HUES64 (cell line): ENCODE measurements around the gene HORMAD2.
"Not testable (repeated sequence)": the region's sequence is repeated elsewhere in the genome, so short reads cannot be mapped to it uniquely, and the experiment has no call there.

ENCODE experiments used
- H3K27ac ChIP-seq: 2 replicates; pipeline ENCODE4 v1.7.0; 2013; ENCODE audit warnings: low read depth, low read length, inconsistent platforms
- H3K27me3 ChIP-seq: 2 replicates; pipeline ENCODE4 v1.6.1; 2013; ENCODE audit warnings: mild to moderate bottlenecking, low read length; ENCODE audit not compliant: insufficient read depth
- H3K36me3 ChIP-seq: 2 replicates; pipeline ENCODE4 v1.6.1; 2013; ENCODE audit warnings: mild to moderate bottlenecking, low read length; ENCODE audit not compliant: insufficient read depth
- H3K4me1 ChIP-seq: 2 replicates; pipeline ENCODE4 v1.6.1; 2013; ENCODE audit warnings: mild to moderate bottlenecking, low read length, moderate library complexity; ENCODE audit not compliant: insufficient read depth
- H3K4me3 ChIP-seq: 2 replicates; pipeline ENCODE4 v1.5.1; 2013; ENCODE audit warnings: mild to moderate bottlenecking, low read length, moderate library complexity
- H3K9ac ChIP-seq: 2 replicates; pipeline ENCODE4 v1.6.1; 2013; ENCODE audit warnings: mild to moderate bottlenecking, low read depth, low read length
- H3K9me3 ChIP-seq: 2 replicates; pipeline ENCODE4 v1.6.1; 2013; ENCODE audit warnings: low read depth, low read length; ENCODE audit not compliant: insufficient read depth
- WGBS: fragments of 150-250, 120-280 bp; methylation state at CpG from one replicate; pipeline ENCODE4 v1.1.7; 2013; ENCODE audit warnings: missing lambda C conversion rate; 5-methylcytosine and 5-hydroxymethylcytosine counted together

HORMAD2 gene

DNA sequence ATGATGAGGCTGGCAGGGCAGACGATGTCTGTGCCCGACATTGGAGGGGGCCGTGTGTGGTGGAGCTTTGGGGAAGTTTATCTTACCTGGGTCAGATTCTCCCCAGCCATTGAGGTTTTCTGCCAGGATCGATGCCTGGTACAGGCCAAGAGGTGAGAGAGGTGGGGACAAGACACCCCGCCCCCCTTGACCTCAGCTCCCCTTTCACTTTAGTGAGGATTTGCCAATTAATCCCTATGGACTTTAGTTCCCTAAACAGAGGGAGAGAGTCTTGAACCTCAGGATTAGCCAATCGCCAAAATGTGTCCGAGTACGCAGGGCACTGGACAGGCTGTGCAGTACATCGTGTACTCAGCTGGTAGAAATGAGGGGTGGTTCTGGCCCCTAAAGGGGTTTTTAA, 541 bp downstream of the HORMAD2 start:
- no peak overlapping the region for H3K4me3 ChIP-seq
- peaks cover 3% of the 10 kb centered on the region; the same call in 1 of the 2 replicates for H3K4me1 ChIP-seq
- no peaks in the 10 kb centered on the region for H3K36me3 ChIP-seq
- H3K27ac ChIP-seq = no peak overlapping the region
- H3K27me3 ChIP-seq = peaks cover 2% of the 10 kb centered on the region; the same call in 1 of the 2 replicates
- H3K9me3 ChIP-seq = no peaks in the 10 kb centered on the region
- H3K9ac ChIP-seq = no peak overlapping the region
- 91% methylated on average over 9 of the region's 9 CpGs for WGBS

DNA sequence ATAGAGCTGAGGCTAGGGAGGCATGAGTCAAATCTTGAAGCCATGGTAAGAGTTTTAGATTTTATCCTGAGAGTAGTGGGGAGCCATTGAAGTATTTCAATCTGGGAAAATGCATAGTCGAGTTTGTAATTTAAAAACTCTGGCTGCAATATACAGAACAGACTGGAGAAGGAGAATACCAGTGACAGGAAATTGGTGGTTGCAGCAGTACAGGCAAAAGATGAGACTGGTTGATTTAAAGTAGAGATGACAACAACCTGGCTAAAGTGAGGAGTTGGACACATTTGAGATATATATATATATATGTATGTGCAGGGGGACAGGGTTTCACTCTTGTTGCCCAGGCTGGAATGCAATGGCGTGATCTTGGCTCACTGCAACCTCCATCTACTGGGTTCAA, 6.2 kb downstream of the HORMAD2 start:
- Histone ChIP-seq H3K36me3 (no peaks in the 10 kb centered on the region), H3K4me3 (no peak overlapping the region), H3K4me1 (no peaks in the 10 kb centered on the region), H3K9me3 (no peaks in the 10 kb centered on the region), H3K27ac (no peak overlapping the region), H3K9ac (no peak overlapping the region), H3K27me3 (no peaks in the 10 kb centered on the region)
- WGBS = 91% methylated on average over 2 of the region's 2 CpGs

DNA sequence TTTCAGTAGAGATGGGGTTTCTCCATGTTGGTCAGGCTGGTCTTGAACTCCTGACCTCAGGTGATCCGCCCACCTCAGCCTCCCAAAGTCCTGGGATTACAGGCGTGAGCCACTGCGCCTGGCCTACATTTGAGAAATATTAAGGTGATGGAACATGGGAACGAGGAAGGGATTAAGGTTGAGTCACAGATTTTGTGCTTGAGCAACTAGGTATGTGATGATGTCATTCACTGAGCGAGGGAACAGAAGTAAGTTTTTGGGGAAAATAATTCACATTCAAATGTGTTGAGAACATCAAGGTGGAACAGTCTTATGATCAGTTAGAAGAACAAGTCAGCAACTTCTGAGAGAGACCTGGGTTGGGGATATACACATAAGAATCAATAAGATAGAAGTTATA, 6.8 kb downstream of the HORMAD2 start:
- H3K27ac ChIP-seq, H3K9me3 ChIP-seq, H3K27me3 ChIP-seq, H3K4me1 ChIP-seq, H3K9ac ChIP-seq, H3K4me3 ChIP-seq, H3K36me3 ChIP-seq: not testable (repeated sequence)
- WGBS = 84% methylated on average over 5 of the region's 5 CpGs

DNA sequence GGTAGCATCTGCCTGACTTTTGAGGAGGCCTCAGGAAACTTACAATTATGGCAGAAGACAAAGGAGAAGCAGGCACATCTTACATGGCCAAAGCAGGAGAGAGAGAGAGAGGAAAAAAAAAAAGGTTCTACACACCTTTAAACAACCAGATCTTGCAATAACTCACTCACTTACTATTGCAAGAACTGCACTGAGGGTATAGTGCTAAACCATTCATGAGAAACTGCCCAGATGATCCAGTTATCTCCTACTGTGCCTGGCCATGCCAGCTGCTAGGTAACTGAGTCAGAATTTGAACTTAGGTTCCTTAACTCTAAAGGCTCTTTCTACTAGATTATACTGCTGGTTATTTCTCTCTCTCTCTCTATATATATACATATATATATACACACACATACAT, 7.3 kb downstream of the HORMAD2 start:
- Histone ChIP-seq H3K4me1 (no peaks in the 10 kb centered on the region), H3K27me3 (no peaks in the 10 kb centered on the region), H3K36me3 (no peaks in the 10 kb centered on the region), H3K4me3 (no peak overlapping the region), H3K27ac (no peak overlapping the region), H3K9ac (no peak overlapping the region), H3K9me3 (peaks cover 2% of the 10 kb centered on the region; the same call in 1 of the 2 replicates)

DNA sequence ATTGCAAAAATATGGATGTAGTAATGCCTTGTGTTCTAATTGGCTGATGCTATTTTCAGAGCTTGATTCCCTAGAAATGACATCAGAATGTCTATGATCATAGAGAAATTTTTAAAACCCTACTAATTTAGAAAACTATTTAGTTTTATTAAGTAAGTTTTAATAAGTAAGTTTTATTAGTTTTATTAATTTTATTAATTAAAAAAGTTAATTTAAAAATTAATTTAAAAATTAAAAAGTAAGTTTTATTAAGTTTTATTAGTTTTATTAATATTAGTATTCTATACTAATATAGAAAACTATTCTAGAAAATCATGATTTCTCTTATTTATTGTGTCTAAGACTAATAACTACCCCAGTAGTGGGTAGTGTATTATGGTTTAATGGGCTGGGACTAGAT, 8.2 kb downstream of the HORMAD2 start:
- H3K4me3 ChIP-seq = no peak overlapping the region
- no peaks in the 10 kb centered on the region for H3K36me3 ChIP-seq
- no peak overlapping the region for H3K27ac ChIP-seq
- peaks cover 11% of the 10 kb centered on the region; the same call in 1 of the 2 replicates for H3K9me3 ChIP-seq
- H3K9ac ChIP-seq = no peak overlapping the region
- no peaks in the 10 kb centered on the region for H3K4me1 ChIP-seq
- H3K27me3 ChIP-seq = no peaks in the 10 kb centered on the region

DNA sequence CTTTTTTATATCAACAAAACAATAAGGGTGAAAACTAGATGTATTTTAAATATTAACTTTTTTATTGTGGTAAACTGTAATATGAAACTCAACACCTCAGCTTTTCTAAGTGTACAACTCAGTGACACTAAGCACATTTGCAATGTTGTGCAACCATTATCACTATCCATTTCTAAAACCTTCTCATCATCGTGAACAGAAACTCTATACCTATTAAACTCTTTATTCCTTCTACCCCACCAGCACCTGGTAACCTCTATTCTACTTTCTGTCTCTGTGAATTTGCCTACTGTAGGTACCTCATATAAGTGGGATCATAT, 9.4 kb downstream of the HORMAD2 start:
- no peaks in the 10 kb centered on the region for H3K36me3 ChIP-seq
- peaks cover 21% of the 10 kb centered on the region for H3K9me3 ChIP-seq
- H3K27ac ChIP-seq = no peak overlapping the region
- no peak overlapping the region for H3K9ac ChIP-seq
- 95% methylated on average over 1 of the region's 1 CpG for WGBS
- H3K4me1 ChIP-seq = no peaks in the 10 kb centered on the region
- no peak overlapping the region for H3K4me3 ChIP-seq
- no peaks in the 10 kb centered on the region for H3K27me3 ChIP-seq

DNA sequence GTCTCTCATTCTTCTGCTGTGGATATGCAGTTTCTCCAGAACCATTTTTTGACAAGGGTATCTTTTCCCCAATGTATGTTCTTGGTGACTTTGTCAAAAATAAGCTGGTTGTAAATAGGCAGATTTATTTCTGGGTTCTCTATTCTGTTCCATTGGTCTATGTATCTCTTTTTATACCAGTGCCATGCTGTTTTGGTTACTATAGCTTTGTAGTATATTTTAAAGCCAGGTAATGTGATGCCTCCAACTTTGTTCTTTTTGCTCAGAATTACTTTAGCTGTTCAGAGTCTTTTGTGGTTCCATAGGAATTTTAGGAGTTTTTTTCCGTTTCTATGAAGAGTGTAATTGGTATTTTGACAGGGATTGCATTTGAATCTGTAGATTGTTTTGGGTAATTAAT, 12.4 kb downstream of the HORMAD2 start:
- Histone ChIP-seq H3K36me3 (no peaks in the 10 kb centered on the region), H3K4me1 (no peaks in the 10 kb centered on the region), H3K9me3 (peaks cover 35% of the 10 kb centered on the region), H3K4me3 (no peak overlapping the region), H3K9ac (no peak overlapping the region), H3K27ac (no peak overlapping the region), H3K27me3 (no peaks in the 10 kb centered on the region)
- WGBS = 70% methylated on average over 1 of the region's 1 CpG

DNA sequence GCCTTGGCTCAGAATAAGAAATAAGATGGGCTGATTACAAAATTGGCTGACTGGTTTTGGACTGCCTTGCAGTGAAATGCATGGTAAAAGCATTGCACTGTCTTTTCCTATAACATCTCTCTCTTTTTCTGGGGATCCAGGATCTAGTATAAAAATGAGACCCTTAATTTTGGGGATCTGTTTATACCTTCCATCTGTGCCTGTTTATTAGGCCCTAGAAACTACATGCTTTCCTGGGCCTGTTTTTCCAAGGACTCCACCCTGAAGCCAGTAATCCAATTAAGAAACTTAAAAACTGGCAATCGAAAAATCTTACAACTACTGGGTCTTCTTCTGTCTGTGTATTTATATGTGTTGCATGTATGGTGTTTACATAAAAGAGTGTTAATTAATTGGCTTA, 14.5 kb downstream of the HORMAD2 start:
- H3K36me3 ChIP-seq = no peaks in the 10 kb centered on the region
- H3K9me3 ChIP-seq = peaks cover 35% of the 10 kb centered on the region
- WGBS = 100% methylated on average over 1 of the region's 1 CpG
- H3K27ac ChIP-seq = no peak overlapping the region
- H3K4me3 ChIP-seq = no peak overlapping the region
- no peaks in the 10 kb centered on the region for H3K4me1 ChIP-seq
- no peak overlapping the region for H3K9ac ChIP-seq
- H3K27me3 ChIP-seq = no peaks in the 10 kb centered on the region

DNA sequence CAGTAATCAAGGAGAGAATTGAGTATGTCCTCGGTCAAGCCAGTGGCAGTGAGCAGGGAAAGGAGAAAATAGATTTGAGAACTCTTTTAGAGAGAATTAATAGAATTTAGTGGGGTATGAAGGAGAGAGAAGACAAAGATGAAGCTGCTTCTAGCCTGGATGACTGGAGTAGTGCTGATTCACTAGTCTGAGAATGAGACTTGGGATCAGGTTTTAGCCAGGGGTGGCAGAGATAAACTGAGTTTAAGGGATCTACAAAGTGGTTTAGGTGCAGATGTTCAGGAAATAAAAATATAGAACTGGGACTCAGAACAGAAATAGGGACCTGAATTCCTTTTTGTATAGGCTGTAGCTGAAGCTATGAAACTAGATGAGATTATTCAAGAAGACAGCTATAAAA, 17.6 kb downstream of the HORMAD2 start:
- WGBS = 44% methylated on average over 1 of the region's 1 CpG
- Histone ChIP-seq H3K9me3 (peaks cover 30% of the 10 kb centered on the region), H3K27ac (no peak overlapping the region), H3K4me3 (no peak overlapping the region), H3K9ac (no peak overlapping the region), H3K27me3 (no peaks in the 10 kb centered on the region), H3K4me1 (no peaks in the 10 kb centered on the region), H3K36me3 (no peaks in the 10 kb centered on the region)

DNA sequence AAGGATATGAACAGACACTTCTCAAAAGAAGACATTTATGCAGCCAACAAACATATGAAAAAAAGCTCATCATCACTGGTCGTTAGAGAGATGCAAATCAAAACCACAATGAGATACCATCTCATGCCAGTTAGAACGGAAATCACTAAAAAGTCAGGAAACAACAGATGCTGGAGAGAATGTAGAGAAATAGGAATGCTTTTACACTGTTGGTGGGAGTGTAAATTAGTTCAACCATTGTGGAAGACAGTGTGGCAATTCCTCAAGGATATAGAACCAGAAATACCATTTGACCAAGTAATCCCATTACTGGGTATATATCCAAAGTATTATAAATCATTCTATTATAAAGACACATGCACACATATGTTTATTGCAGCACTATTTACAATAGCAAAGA, 20.5 kb downstream of the HORMAD2 start:
- H3K27me3 ChIP-seq, H3K27ac ChIP-seq, H3K9ac ChIP-seq, H3K36me3 ChIP-seq, H3K4me1 ChIP-seq, H3K9me3 ChIP-seq, H3K4me3 ChIP-seq: not testable (repeated sequence)
- 73% methylated on average over 2 of the region's 2 CpGs for WGBS

DNA sequence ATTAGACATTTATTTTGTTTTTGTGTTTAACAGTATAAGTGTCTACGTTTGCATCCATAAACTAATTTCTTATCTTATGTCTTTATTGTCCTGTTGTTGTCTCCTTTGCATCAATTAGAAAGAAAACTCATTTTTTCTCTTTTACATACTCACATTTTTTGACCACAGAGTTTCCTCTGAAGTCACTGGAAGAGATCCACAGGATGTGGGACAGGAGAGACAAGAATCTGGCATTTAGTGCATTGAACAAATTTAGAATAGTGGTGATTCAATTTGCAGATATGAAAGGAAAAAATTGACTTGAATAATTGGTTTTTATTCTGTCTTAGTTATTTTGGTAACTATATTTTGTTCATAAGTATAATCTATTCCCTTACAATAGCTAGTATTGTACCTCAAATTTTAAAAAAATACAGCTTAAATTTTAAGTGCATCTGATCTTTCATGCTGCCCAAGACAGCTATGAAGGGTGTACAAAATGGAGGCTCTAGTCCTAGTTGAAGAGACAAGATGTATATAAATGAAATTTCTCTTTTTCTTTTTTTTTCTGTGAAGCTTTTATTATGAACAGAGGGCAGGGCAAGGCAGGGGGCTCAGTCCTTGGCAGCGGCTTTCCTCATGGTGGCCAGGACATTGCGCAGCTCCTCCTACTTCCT, 24.4 kb downstream of the HORMAD2 start:
- Histone ChIP-seq H3K9ac (no peak overlapping the region), H3K4me1 (no peaks in the 10 kb centered on the region), H3K27me3 (no peaks in the 10 kb centered on the region), H3K4me3 (no peak overlapping the region), H3K9me3 (no peaks in the 10 kb centered on the region), H3K27ac (no peak overlapping the region), H3K36me3 (no peaks in the 10 kb centered on the region)
- 98% methylated on average over 2 of the region's 3 CpGs for WGBS

DNA sequence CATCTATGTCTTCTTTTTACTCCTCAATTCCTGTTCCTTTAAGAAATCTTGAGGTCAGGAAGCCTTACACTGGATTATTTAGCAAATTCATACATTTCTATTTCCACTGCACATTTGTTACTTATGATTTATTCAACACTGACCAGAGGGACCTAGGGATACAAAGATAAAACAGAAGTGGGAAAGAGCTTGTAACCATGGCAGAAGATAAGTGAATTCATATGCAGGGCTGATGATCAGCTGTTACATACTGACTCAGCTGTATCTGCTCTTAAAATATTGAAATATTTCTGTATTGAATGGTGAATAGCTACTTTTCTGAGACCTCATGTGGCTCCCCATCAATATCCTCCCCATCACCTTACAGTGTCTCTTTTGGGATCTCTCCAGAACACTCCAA, 25.2 kb downstream of the HORMAD2 start:
- no peak overlapping the region for H3K4me3 ChIP-seq

More for the DNA sequence above, 25.2 kb downstream of the HORMAD2 start:
- Histone ChIP-seq H3K9ac (no peak overlapping the region), H3K27ac (no peak overlapping the region), H3K4me1 (no peaks in the 10 kb centered on the region), H3K36me3 (no peaks in the 10 kb centered on the region), H3K27me3 (no peaks in the 10 kb centered on the region), H3K9me3 (no peaks in the 10 kb centered on the region)
